H1 (cell line): ENCODE measurements around the gene ENTREP3. TPM values are rescaled to one million over a fixed set of nuclear protein-coding genes. Genes with fewer than 3 reads are reported as not detected.

Experiments used
- BRCA1 ChIP-seq: IDR thresholded peaks from 2 replicates; pipeline ENCODE4 v1.6.1; 2012; ENCODE audit warnings: low read depth, low read length, improper control_type of control experiment
- polyA plus RNA-seq, 7 experiments: library from polyadenylated mRNA; depleted of rRNA in 3 of 7; stranded (reverse) in 5 of 7; unstranded in 2 of 7; fragments of >200 nt in 5 of 7; fragments of 200-250 nt in 2 of 7; gene quantifications; 1 replicate in 5 of 7; 2 replicates in 1 of 7; 4 replicates in 1 of 7; pipeline versions ENCODE4 v1.2.1 to v1.2.3, GENCODE V29; 2011 to 2013; ENCODE audit warnings: missing spikeins in 2 of 7, mixed read lengths in 2 of 7
- total RNA-seq: library from RNA; stranded (reverse); fragmentation: NEBNext Ultra II Directional; extraction: Animal tissue kit (Norgen Biotek cat#: 25700); gene quantifications from 2 replicates; pipeline ENCODE4 v1.2.1, GENCODE V29; 2021

ENTREP3 gene
- total and polyA plus RNA-seq, 2 of the 8 experiments (the other 6 are each of a cell fraction or from before 2014, with no cell fraction given) = 22.8 to 52.2 TPM

DNA sequence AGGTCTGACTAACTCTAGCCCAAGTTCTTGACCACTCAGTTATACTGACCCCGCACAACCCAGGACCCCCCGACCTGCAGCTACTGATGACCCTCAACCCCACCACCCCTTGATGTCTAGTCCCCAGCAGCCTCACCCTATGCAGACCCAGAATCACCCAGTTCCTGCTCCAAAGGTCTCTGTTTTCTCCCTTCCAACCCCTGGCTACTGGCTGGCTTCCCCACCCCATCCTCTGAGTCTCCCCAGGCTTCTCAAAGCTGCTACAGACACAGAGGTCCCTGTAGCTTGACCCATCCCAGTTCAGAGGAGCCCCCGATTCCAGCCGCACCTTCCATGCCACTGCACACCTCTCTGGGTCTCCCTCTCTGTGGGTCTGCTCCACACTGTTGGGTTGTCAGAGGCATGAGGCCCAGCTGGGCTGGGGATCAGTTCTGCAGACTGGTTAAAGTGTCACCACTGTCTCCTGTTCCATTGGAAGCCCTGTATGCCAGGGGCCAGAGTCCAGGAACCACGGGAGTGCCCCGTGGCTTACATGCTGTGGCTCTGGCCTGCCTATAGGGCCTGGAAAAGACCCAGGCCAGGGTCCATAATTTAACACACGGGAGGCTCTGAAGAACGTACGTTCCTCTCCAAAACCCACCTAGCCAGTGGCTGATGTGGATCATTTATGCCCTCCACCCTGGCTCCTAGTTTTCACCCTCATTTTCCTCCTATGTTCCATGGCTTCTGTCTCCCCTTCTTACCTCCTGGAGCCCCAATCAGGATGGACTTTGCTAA lies 45.5 kb upstream of the ENTREP3 start (continued):
- no peak for TF ChIP-seq BRCA1
